ENCODE measurements around the gene RNF212B. TPM values are rescaled to one million over a fixed set of nuclear protein-coding genes. Genes with fewer than 3 reads are reported as not detected.

Gene RNF212B
- total RNA-seq, 1 donor from 2014 or later = not detected

Other genes starting within 250 kb of the RNF212B start
- 6.7 and 8.2 TPM in 2 replicates for gene C14orf93, start 227.8 kb upstream of the RNF212B start, total RNA-seq
- gene PSMB5, start 203.0 kb upstream of the RNF212B start, total RNA-seq = 150 TPM in 2 replicates
- not detected in 2 replicates for gene PSMB11, start 195.7 kb upstream of the RNF212B start, total RNA-seq
- 1.6 and 1.7 TPM in 2 replicates for gene CDH24, start 180.4 kb upstream of the RNF212B start, total RNA-seq
- gene ACIN1, start 142.8 kb upstream of the RNF212B start, total RNA-seq = 221 and 224 TPM in 2 replicates
- gene C14orf119, start 142.4 kb upstream of the RNF212B start, total RNA-seq = 50.9 and 54.3 TPM in 2 replicates
- not detected in 2 replicates for gene CIROP, start 132.9 kb upstream of the RNF212B start, total RNA-seq
- 0.35 TPM in 1 of 2 replicates, not detected in the other for gene CEBPE, start 118.7 kb upstream of the RNF212B start, total RNA-seq
- gene SLC7A8, start 54.3 kb upstream of the RNF212B start, total RNA-seq = not detected in 2 replicates
- gene HOMEZ, start 48.2 kb downstream of the RNF212B start, total RNA-seq = 12.9 and 13.5 TPM in 2 replicates
- gene PPP1R3E, start 64.9 kb downstream of the RNF212B start, total RNA-seq = 21.3 and 23.3 TPM in 2 replicates
- gene BCL2L2, start 68.9 kb downstream of the RNF212B start, total RNA-seq = 5.6 and 5.7 TPM in 2 replicates
- gene PABPN1, start 83.5 kb downstream of the RNF212B start, total RNA-seq = 277 and 278 TPM in 2 replicates
- 2.0 and 2.3 TPM in 2 replicates for gene SLC22A17, start 115.0 kb downstream of the RNF212B start, total RNA-seq
- gene EFS, start 127.2 kb downstream of the RNF212B start, total RNA-seq = not detected in 2 replicates
- gene IL25, start 134.9 kb downstream of the RNF212B start, total RNA-seq = not detected in 2 replicates
- gene CMTM5, start 139.1 kb downstream of the RNF212B start, total RNA-seq = not detected in 2 replicates
- gene MYH6, start 170.3 kb downstream of the RNF212B start, total RNA-seq = 0.17 and 0.23 TPM in 2 replicates
- not detected in 2 replicates for gene MYH7, start 197.7 kb downstream of the RNF212B start, total RNA-seq
- gene NGDN, start 231.8 kb downstream of the RNF212B start, total RNA-seq = 78.6 and 79.2 TPM in 2 replicates